ENCODE results near the gene ACOT8. TPM values are rescaled to one million over a fixed set of nuclear protein-coding genes. Genes with fewer than 3 reads are reported as not detected.
A peak's percentile ranks its signal among the peaks of the same experiment; 100 is the strongest.

ACOT8 gene
- total and polyA plus RNA-seq, 12 donors, result 21.3 to 46.6 (median 28.1) TPM

DNA sequence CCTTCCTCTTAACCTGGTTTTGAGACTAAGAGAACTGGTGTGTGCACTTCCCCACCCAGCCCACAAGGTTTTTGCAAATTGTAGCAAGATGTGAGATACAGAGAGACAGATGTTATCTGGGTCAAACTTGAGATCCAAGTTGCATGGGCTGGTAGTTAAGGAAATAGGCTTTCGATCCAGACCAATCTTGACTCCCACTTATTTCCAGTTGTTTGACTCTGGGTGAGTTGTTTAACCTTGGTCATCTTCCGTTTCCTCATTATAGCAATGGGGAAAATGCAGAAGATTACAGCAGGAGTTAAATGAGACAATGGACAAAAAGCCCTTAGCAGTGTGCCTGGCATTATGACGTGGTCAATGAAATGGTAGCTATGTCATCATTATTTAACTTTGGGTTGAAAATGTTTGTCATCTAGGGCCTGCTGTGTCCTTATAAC is 21.8 kb downstream of the ACOT8 start:
- intact Hi-C loops (cut with DNase I), result loop anchor here in 3 of 10 donors (2.0 to 10.0 kb wide), 4 partner anchors 21 to 139 kb away; partner anchors contain the start of genes ACOT8 (in 1 of the 3), SPATA25 (in 1 of the 3), ZNF335 (in 1 of the 3) and ZSWIM1 (in 1 of the 3)
- H3K4me3 ChIP-seq, result peak overlapping the region in 9 of 10 donors; percentile 49 to 90 (median 75)
- no peaks in the 10 kb centered on the region for H3K27me3 ChIP-seq
- H3K4me1 ChIP-seq, result peaks cover 7 to 50% (median 35%) of the 10 kb centered on the region in 9 donors
- DNase-seq, result no peak
- peak in 1 of 9 donors; percentile 6 for TF ChIP-seq CTCF (IDR thresholded peaks at IDR 0.05)
- H3K36me3 ChIP-seq, result peaks cover 0 to 49% (median 0%) of the 10 kb centered on the region in 9 donors
- H3K27ac ChIP-seq, result peak overlapping the region in 9 of 10 donors; percentile 92 to 99 (median 96)
- 59 to 62% methylated on average over 3 of the region's 3 CpGs for WGBS, 2 donors
- H3K9me3 ChIP-seq, result no peaks in the 10 kb centered on the region
- ATAC-seq, result no peak

DNA sequence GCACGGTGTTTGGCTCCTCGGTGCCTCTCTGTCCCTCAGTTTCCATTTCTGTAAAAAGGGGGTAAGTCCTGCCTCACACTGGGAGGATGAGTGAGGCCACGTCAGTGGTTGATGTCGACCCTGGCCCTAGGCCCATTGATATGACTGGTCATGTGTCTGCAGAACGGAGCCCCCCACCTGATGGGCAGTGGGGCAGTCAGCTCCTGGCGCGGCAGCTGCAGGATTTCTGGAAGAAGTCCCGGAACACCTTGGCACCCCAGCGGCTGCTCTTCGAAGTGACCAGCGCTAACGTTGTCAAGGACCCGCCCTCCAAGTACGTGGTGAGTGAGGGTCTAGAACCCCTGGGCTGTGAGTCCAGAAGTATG is 22.4 kb downstream of the ACOT8 start:
- H3K4me1 ChIP-seq, result peaks cover 7 to 50% (median 35%) of the 10 kb centered on the region in 9 donors
- no peaks in the 10 kb centered on the region for H3K27me3 ChIP-seq
- H3K36me3 ChIP-seq, result peaks cover 0 to 43% (median 0%) of the 10 kb centered on the region in 9 donors
- no peak for TF ChIP-seq CTCF (IDR thresholded peaks at IDR 0.05)
- peak in 1 of 2 donors; percentile 23 for DNase-seq
- intact Hi-C loops (cut with DNase I), result loop anchor here in 3 of 10 donors (2.0 to 10.0 kb wide), 4 partner anchors 22 to 140 kb away; partner anchors contain the start of genes ACOT8 (in 1 of the 3), SPATA25 (in 1 of the 3), ZNF335 (in 1 of the 3) and ZSWIM1 (in 1 of the 3)
- no peak for ATAC-seq
- 54 to 62% methylated on average over 14 of the region's 14 CpGs for WGBS, 2 donors
- H3K4me3 ChIP-seq, result peak overlapping the region; percentile 49 to 90 (median 75)
- peak overlapping the region; percentile 78 to 99 (median 95) for H3K27ac ChIP-seq
- H3K9me3 ChIP-seq, result no peaks in the 10 kb centered on the region

GRCh38 chr20:45833883-45834796 is 23.1 kb downstream of the ACOT8 start:
- Histone ChIP-seq H3K27ac (peak overlapping the region; percentile 78 to 99 (median 95)), H3K4me3 (peak overlapping the region; percentile 49 to 90 (median 75)), H3K4me1 (peaks cover 7 to 50% (median 35%) of the 10 kb centered on the region in 9 donors), H3K36me3 (peaks cover 0 to 37% (median 0%) of the 10 kb centered on the region in 9 donors), H3K9me3 (no peaks in the 10 kb centered on the region), H3K27me3 (no peaks in the 10 kb centered on the region)
- WGBS, 2 donors, result 2% methylated on average over 63 to 70 of the region's 71 CpGs
- DNase-seq (peak; percentile 80 to 83), ATAC-seq (peak; percentile 81 to 91 (median 87))
- no peak for TF ChIP-seq CTCF (IDR thresholded peaks at IDR 0.05)
- intact Hi-C loops (cut with DNase I), result loop anchor here in 3 of 10 donors (2.0 to 10.0 kb wide), 4 partner anchors 23 to 141 kb away; partner anchors contain the start of genes ACOT8 (in 1 of the 3), SPATA25 (in 1 of the 3), ZNF335 (in 1 of the 3) and ZSWIM1 (in 1 of the 3)

Data from heart right ventricle (tissue), 16 donors.